Smooth muscle cell (in vitro differentiated cells): ENCODE data around the gene POPDC2. TPM values are rescaled to one million over a fixed set of nuclear protein-coding genes. Genes with fewer than 3 reads are reported as not detected.

ENCODE experiments used
- DNase-seq: peaks from one replicate; lab custom pipeline; 2025; ENCODE audit not compliant: unreplicated experiment; lab: John Stamatoyannopoulos, UW
- H2AFZ ChIP-seq: fragments of 200-600 bp; sonication (generic); 2 replicates; pipeline ENCODE4 v1.6.0; 2016; ENCODE audit warnings: antibody characterized with exemption, low read depth, mild to moderate bottlenecking
- H3F3A ChIP-seq: fragments of 200-600 bp; sonication (generic); 2 replicates; pipeline ENCODE4 v1.6.0; 2017; ENCODE audit warnings: antibody characterized with exemption, low read depth
- H3K27ac ChIP-seq: fragments of 200-600 bp; sonication (generic); 2 replicates; pipeline ENCODE4 v1.5.1; 2016; ENCODE audit warnings: low read depth, mild to moderate bottlenecking
- H3K27me3 ChIP-seq: fragments of 200-600 bp; sonication (generic); 2 replicates; pipeline ENCODE4 v1.6.1; 2016; ENCODE audit warnings: low read depth, mild to moderate bottlenecking
- H3K36me3 ChIP-seq: fragments of 200-600 bp; sonication (generic); 2 replicates; pipeline ENCODE4 v1.5.1; 2016; ENCODE audit warnings: low read depth
- H3K4me1 ChIP-seq: fragments of 200-600 bp; sonication (generic); 2 replicates; pipeline ENCODE4 v1.5.1; 2016; ENCODE audit warnings: low read depth
- H3K4me2 ChIP-seq: fragments of 200-600 bp; sonication (generic); 2 replicates; pipeline ENCODE4 v1.6.0; 2016; ENCODE audit warnings: mild to moderate bottlenecking
- H3K4me3 ChIP-seq: fragments of 200-600 bp; sonication (generic); 2 replicates; pipeline ENCODE4 v1.5.1; 2016; ENCODE audit warnings: mild to moderate bottlenecking
- H3K79me2 ChIP-seq: fragments of 200-600 bp; sonication (generic); 2 replicates; pipeline ENCODE4 v1.6.0; 2016; ENCODE audit warnings: low read depth, mild to moderate bottlenecking
- H3K9ac ChIP-seq: fragments of 200-600 bp; sonication (generic); 2 replicates; pipeline ENCODE4 v1.6.0; 2016; ENCODE audit warnings: low read depth
- H3K9me3 ChIP-seq: fragments of 200-600 bp; sonication (generic); replicated peaks from 2 replicates; pipeline ENCODE4 v1.5.1; 2016; ENCODE audit warnings: low read depth
- H4K20me1 ChIP-seq: fragments of 200-600 bp; sonication (generic); 2 replicates; pipeline ENCODE4 v1.6.0; 2016; ENCODE audit warnings: low read depth
- CTCF ChIP-seq: fragments of 200-600 bp; sonication (generic); IDR thresholded peaks from 2 replicates; pipeline ENCODE4 v1.5.1; 2017; ENCODE audit warnings: borderline replicate concordance, mild to moderate bottlenecking, antibody characterized with exemption; ENCODE audit not compliant: insufficient read depth, poor library complexity, severe bottlenecking
- WGBS: methylation state at CpG from one replicate; pipeline ENCODE4 v1.1.7; 2016; ENCODE audit warnings: low lambda C conversion rate; 5-methylcytosine and 5-hydroxymethylcytosine counted together
- polyA plus RNA-seq: library from polyadenylated mRNA; unstranded; fragments of >200 nt; fragmentation: Nextera tagmentation; extraction: Ambion mirVana; gene quantifications from 2 replicates; pipeline ENCODE4 v1.2.1, GENCODE V29; 2016
- total RNA-seq: library from RNA; depleted of rRNA; stranded (reverse); fragments of >200 nt; gene quantifications from 2 replicates; pipeline ENCODE4 v1.2.3, GENCODE V29; 2014

POPDC2 gene
- total RNA-seq (1.2 and 2.1 TPM in 2 replicates), polyA plus RNA-seq (0.94 and 1.5 TPM in 2 replicates)

GRCh38 chr3:119660474-119661440 lies at the start of gene POPDC2:
TSS of gene POPDC2 (minus strand) at chr3:119660589. CDS start at chr3:119660423, 166 bp downstream.
- peak within 1 kb of the TSS; percentile 1 for H3K27ac ChIP-seq
- no peaks in the 10 kb centered on the region for H3K79me2 ChIP-seq
- no peak within 1 kb of the TSS for H3K9ac ChIP-seq
- 65% methylated on average over 9 of the region's 9 CpGs for WGBS
- no peak for TF ChIP-seq CTCF
- no peak for DNase-seq
- H4K20me1 ChIP-seq, result no peaks in the 10 kb centered on the region
- H3K9me3 ChIP-seq, result no peaks in the 10 kb centered on the region
- no peak within 1 kb of the TSS for H3K4me2 ChIP-seq
- no peak within 1 kb of the TSS for H2AFZ ChIP-seq
- no peak within 1 kb of the TSS for H3K4me3 ChIP-seq
- no peaks in the 10 kb centered on the region for H3F3A ChIP-seq
- no peaks in the 10 kb centered on the region for H3K27me3 ChIP-seq
- no peaks in the 10 kb centered on the region for H3K36me3 ChIP-seq
- no peaks in the 10 kb centered on the region for H3K4me1 ChIP-seq

GRCh38 chr3:119703820-119704531 lies 43.6 kb upstream of the POPDC2 start:
- 89% methylated on average over 8 of the region's 8 CpGs for WGBS
- Histone ChIP-seq H3K27ac (no peak overlapping the region), H2AFZ (peak overlapping the region; percentile 95)

GRCh38 chr3:119702530-119703527 lies 42.4 kb upstream of the POPDC2 start, which contains the start of gene CFAP91:
TSS of gene CFAP91 (plus strand) at chr3:119703022. CDS start at chr3:119703099, 77 bp downstream.
- peak; percentile 82 for DNase-seq
- H3K4me1 ChIP-seq, result peaks cover 14% of the 10 kb centered on the region
- peak within 1 kb of the TSS; percentile 95 for H2AFZ ChIP-seq
- no peak within 1 kb of the TSS for H3K27ac ChIP-seq
- no peaks in the 10 kb centered on the region for H3F3A ChIP-seq
- H4K20me1 ChIP-seq, result no peaks in the 10 kb centered on the region
- peaks cover 10% of the 10 kb centered on the region for H3K27me3 ChIP-seq
- peak within 1 kb of the TSS; percentile 90 for H3K4me2 ChIP-seq
- H3K4me3 ChIP-seq, result peak within 1 kb of the TSS; percentile 57
- no peaks in the 10 kb centered on the region for H3K36me3 ChIP-seq
- H3K9me3 ChIP-seq, result no peaks in the 10 kb centered on the region
- H3K9ac ChIP-seq, result no peak within 1 kb of the TSS
- TF ChIP-seq CTCF, result no peak
- no peaks in the 10 kb centered on the region for H3K79me2 ChIP-seq
- 14% methylated on average over 41 of the region's 59 CpGs for WGBS

More at GRCh38 chr3:119703820-119704531, 43.6 kb upstream of the POPDC2 start:
- Histone ChIP-seq H3K36me3 (no peaks in the 10 kb centered on the region), H3K4me1 (peaks cover 14% of the 10 kb centered on the region), H3F3A (no peaks in the 10 kb centered on the region), H4K20me1 (no peaks in the 10 kb centered on the region), H3K79me2 (no peaks in the 10 kb centered on the region), H3K4me2 (peak overlapping the region; percentile 90), H3K4me3 (peak overlapping the region; percentile 57), H3K9me3 (no peaks in the 10 kb centered on the region), H3K9ac (no peak overlapping the region), H3K27me3 (peaks cover 10% of the 10 kb centered on the region)
- no peak for TF ChIP-seq CTCF
- DNase-seq, result no peak
